Bronchial epithelial cell (primary cell): Measurements from ENCODE around the gene STRBP. TPM values are rescaled to one million over a fixed set of nuclear protein-coding genes. Genes with fewer than 3 reads are reported as not detected.
A peak's percentile ranks its signal among the peaks of the same experiment; 100 is the strongest.

ENCODE experiments used
- DNase-seq: peaks from one replicate; pipeline ENCODE4 v3.0.0-alpha.2; 2010; ENCODE audit warnings: low read depth
- FAIRE-seq: peaks from 2 replicates; lab custom pipeline; 2011; peaks lifted over from hg19 to GRCh38; lab: Jason Lieb, UNC
- H3K27me3 ChIP-seq: 2 replicates; pipeline ENCODE4 v1.5.1; 2011; ENCODE audit warnings: low read length; ENCODE audit not compliant: control insufficient read depth, insufficient read depth
- H3K36me3 ChIP-seq: 2 replicates; pipeline ENCODE4 v1.5.1; 2011; ENCODE audit warnings: low read length; ENCODE audit not compliant: control insufficient read depth, insufficient read depth
- H3K4me3 ChIP-seq: 2 replicates; pipeline ENCODE4 v1.5.1; 2011; ENCODE audit warnings: mild to moderate bottlenecking, low read depth, low read length, control low read depth
- CTCF ChIP-seq: IDR thresholded peaks from 2 replicates; pipeline ENCODE4 v1.5.1; 2011; ENCODE audit warnings: mild to moderate bottlenecking, moderate library complexity, low read length, control low read depth, inconsistent platforms; ENCODE audit not compliant: insufficient read depth, severe bottlenecking
- total RNA-seq: library from RNA; depleted of rRNA; stranded (reverse); fragments of >200 nt; gene quantifications from 2 replicates; pipeline ENCODE4 v1.2.1, GENCODE V29; 2014

STRBP gene
- total RNA-seq, 1 donor from 2014 or later = 15.0 TPM

GRCh38 chr9:123115146-123115913 lies 153.1 kb downstream of the STRBP start:
- Histone ChIP-seq H3K36me3 (no peaks in the 10 kb centered on the region), H3K27me3 (no peaks in the 10 kb centered on the region), H3K4me3 (no peak overlapping the region)
- FAIRE-seq (no peak), DNase-seq (peak; percentile 23)
- no peak for TF ChIP-seq CTCF

DNA sequence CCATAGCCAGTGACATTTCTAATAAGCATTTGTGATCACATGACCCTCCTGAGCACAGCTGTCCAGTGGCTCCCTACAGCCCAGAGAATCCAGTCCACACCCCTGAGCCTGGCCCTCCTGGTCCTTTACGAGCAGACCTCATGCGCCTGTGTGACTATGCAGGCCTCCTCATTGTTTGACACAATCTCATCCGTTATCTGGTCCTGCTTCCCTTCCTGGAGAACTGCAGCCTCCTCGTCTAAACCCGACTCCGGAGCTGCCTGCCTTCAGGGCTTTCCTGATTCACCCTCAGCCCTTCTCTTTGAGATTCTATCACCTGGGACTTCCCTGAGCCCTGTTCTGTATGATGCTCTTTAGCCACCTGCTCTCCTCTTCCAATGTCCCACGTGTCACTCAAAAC lies 155.2 kb downstream of the STRBP start:
- H3K27me3 ChIP-seq = no peaks in the 10 kb centered on the region
- peaks cover 5% of the 10 kb centered on the region for H3K36me3 ChIP-seq
- no peak for DNase-seq
- no peak for TF ChIP-seq CTCF
- peak; percentile 43 for FAIRE-seq
- H3K4me3 ChIP-seq = no peak overlapping the region

DNA sequence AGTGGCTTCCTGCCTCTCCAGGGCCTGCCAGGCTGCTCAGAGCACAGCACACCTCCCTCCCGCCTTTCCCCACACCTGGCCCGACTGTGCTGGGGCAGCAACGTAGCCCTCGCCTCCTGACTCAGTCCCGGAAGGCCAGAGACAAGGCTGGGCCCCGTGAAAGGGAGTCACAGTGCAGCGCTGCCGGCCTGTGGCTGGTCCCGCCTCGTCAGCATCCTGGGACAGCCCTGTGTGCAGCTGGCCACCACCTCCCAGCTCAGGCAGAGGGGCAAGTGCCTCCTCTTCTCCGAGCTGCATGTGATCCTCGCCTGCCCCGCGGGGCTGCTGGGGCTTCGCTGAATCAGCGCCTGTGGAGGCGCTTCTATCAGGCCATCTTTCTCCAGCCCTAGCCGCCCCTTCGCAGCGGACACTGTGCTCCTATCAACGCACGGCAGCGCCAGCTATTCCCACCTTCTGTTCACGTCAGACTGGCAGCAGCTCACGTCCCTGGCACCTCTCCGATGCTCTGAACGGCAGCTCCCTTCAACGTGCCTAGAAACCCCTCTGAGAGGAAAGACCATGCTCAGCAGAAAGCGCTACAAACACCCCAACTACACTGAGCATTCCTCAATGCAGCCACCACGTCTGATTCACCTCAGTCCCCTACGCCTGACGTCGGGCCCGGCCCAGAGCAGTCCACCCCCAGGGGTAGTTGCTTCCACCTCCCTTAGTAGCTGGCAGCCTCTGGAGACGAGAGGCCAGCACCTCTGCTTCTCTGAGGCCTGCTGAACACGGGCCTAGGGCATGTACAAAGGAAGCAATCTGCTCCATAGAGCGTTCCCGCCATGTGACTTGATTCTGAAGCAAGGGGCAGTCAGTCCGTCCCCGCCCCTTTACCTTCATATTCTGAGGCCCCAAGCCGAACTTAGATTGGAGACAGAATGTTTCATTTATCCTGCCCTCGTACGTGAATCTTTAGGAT lies 156.1 kb downstream of the STRBP start:
- no peak for TF ChIP-seq CTCF
- H3K27me3 ChIP-seq = no peaks in the 10 kb centered on the region
- no peak for FAIRE-seq
- no peak overlapping the region for H3K4me3 ChIP-seq
- peak; percentile 41 for DNase-seq
- peaks cover 7% of the 10 kb centered on the region for H3K36me3 ChIP-seq

GRCh38 chr9:123111427-123112014 lies 156.9 kb downstream of the STRBP start:
- FAIRE-seq (no peak), DNase-seq (peak; percentile 6)
- Histone ChIP-seq H3K27me3 (no peaks in the 10 kb centered on the region), H3K36me3 (peaks cover 8% of the 10 kb centered on the region), H3K4me3 (no peak overlapping the region)
- TF ChIP-seq CTCF = no peak

- FAIRE-seq = no peak
- no peak for DNase-seq
- TF ChIP-seq CTCF = no peak
- Histone ChIP-seq H3K36me3 (peaks cover 12% of the 10 kb centered on the region), H3K4me3 (no peak overlapping the region), H3K27me3 (no peaks in the 10 kb centered on the region)
These were observed 158.7 kb downstream of the STRBP start for GRCh38 chr9:123109540-123110279.
